ENCODE results near the gene TIMP1. TPM values are rescaled to one million over a fixed set of nuclear protein-coding genes. Genes with fewer than 3 reads are reported as not detected.

TIMP1 gene
- total RNA-seq, 1 experiment from 2014 or later = 143 TPM

DNA sequence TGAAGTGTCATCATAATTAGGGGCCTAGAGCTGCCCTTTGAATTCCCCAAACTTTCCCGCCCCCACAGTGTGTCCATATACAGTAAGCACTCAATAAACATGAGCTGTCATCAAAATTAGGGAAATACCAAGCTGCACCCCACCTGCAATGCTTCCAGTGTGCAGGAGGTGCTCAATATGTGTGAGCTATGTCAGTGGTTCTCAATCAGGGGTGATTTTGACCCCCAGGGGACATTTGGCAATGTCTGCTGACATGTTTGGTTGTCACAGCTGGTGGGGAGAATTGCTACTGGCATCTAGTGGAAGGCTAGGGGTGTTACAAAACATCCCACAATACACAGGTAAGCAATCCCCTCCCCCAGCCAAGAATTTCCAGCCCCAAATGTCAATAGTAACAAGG is 46.7 kb downstream of the TIMP1 start:
- no TSS peak for BruUV-seq (replicated peaks)
- H3K27me3 Mint-ChIP-seq (ENCODE audit: unreplicated experiment) = peaks cover under 1% of the 10 kb centered on the region
- H3K27ac Mint-ChIP-seq (ENCODE audit: unreplicated experiment) = no peak overlapping the region
- TF ChIP-seq, protein P1, sequence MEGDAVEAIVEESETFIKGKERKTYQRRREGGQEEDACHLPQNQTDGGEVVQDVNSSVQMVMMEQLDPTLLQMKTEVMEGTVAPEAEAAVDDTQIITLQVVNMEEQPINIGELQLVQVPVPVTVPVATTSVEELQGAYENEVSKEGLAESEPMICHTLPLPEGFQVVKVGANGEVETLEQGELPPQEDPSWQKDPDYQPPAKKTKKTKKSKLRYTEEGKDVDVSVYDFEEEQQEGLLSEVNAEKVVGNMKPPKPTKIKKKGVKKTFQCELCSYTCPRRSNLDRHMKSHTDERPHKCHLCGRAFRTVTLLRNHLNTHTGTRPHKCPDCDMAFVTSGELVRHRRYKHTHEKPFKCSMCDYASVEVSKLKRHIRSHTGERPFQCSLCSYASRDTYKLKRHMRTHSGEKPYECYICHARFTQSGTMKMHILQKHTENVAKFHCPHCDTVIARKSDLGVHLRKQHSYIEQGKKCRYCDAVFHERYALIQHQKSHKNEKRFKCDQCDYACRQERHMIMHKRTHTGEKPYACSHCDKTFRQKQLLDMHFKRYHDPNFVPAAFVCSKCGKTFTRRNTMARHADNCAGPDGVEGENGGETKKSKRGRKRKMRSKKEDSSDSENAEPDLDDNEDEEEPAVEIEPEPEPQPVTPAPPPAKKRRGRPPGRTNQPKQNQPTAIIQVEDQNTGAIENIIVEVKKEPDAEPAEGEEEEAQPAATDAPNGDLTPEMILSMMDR (IDR thresholded peaks at IDR 0.05; ENCODE audit: unreplicated experiment) = no peak
- H3K9me3 Mint-ChIP-seq (ENCODE audit: low read depth, unreplicated experiment) = no peaks in the 10 kb centered on the region
- no peak overlapping the region for H3K4me3 Mint-ChIP-seq (ENCODE audit: low read depth, unreplicated experiment)
- no peaks in the 10 kb centered on the region for H3K36me3 Mint-ChIP-seq (ENCODE audit: insufficient read depth, unreplicated experiment)
- H3K4me1 Mint-ChIP-seq (ENCODE audit: low read depth, unreplicated experiment) = peaks cover 7% of the 10 kb centered on the region
- intact Hi-C loops (cut with micrococcal nuclease; ENCODE audit: unreplicated experiment) = loop anchor here (10.0 kb wide), 1 partner anchor 64 kb away; the partner anchor contains the start of gene ARAF
- CTCF ChIA-PET = interaction anchor here (1.3 kb wide), 1 partner anchor 106 kb away, joined by 3 read pairs; no protein-coding TSS in a partner anchor
- DNase-seq = no peak

DNA sequence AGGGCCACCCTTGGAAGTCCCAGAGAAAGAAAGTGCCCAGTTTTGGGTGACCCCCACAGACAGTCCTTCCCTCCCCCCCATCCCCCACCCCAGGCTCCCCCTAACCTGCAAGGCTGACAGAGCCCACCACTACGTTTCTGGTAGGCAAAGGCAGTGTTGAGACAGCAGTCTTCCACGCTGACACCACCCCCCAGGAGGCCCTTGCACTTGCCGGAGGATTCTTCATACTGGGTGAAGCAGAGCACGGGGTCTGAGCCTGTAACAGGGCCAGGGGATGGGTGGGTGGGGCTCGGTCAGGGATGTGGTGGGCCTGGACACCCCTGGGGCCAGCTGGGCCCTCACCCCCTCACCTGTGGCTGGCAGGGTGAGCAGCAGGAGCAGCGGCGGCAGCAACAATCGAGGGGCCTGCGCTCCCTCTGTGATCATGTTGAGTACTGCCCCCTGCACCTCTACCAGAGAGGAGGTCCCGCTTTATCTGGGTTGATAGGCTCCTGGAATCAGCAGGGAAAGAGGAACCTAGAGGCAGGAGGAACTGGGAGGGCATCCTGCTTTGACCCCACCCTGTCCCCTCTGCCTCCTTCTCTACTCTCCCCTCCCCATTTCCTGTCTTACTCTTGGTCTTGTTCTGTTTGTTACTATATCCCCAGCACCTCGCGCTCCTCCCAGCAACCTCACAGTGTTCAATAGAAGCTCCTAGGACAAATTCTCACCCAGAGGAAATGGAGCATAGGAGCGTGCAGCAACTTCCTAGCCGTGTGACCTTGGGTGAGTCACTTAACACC is 47.4 kb downstream of the TIMP1 start, which contains the start of gene CFP:
CFP (minus strand) TSS at position 512 of the 782 bp plus-strand sequence; CDS start at position 426, 86 bp downstream.
- Mint-ChIP-seq H3K9me3 (ENCODE audit: low read depth, unreplicated experiment) (no peaks in the 10 kb centered on the region), H3K4me3 (ENCODE audit: low read depth, unreplicated experiment) (no peak within 1 kb of the TSS), H3K27me3 (ENCODE audit: unreplicated experiment) (no peaks in the 10 kb centered on the region), H3K36me3 (ENCODE audit: insufficient read depth, unreplicated experiment) (no peaks in the 10 kb centered on the region), H3K4me1 (ENCODE audit: low read depth, unreplicated experiment) (peaks cover 7% of the 10 kb centered on the region), H3K27ac (ENCODE audit: unreplicated experiment) (no peak within 1 kb of the TSS)
- no peak for DNase-seq
- intact Hi-C loops (cut with micrococcal nuclease; ENCODE audit: unreplicated experiment) = loop anchor here (10.0 kb wide), 1 partner anchor 65 kb away; the partner anchor contains the start of gene ARAF
- no TSS peak for BruUV-seq (replicated peaks)
- CTCF ChIA-PET = interaction anchor here (1.3 kb wide), 1 partner anchor 106 kb away, joined by 3 read pairs; no protein-coding TSS in a partner anchor
- TF ChIP-seq, protein P1 (IDR thresholded peaks at IDR 0.05; ENCODE audit: unreplicated experiment) = no peak

DNA sequence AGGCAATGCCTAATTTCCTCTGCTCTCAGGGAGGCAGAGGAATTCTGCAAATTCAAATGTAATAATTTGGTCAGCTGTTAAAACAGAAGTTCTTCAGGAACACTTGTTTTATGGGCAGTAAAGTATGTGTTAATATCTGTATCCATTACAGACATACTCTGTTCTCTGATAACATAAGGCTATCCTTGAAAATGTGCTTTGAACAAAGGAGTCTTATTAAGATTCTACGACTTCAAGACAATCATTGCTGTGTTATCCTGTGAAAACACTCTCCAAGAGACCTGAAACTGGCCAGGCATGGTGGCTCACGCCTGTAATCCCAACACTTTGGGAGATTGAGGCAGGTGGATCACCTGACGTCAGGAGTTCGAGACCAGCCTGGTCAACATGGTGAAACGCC is 49.4 kb downstream of the TIMP1 start:
- H3K4me3 Mint-ChIP-seq (ENCODE audit: low read depth, unreplicated experiment) = no peak overlapping the region
- no peak for DNase-seq
- no peaks in the 10 kb centered on the region for H3K27me3 Mint-ChIP-seq (ENCODE audit: unreplicated experiment)
- CTCF ChIA-PET = no interaction called here
- no peaks in the 10 kb centered on the region for H3K36me3 Mint-ChIP-seq (ENCODE audit: insufficient read depth, unreplicated experiment)
- no peaks in the 10 kb centered on the region for H3K9me3 Mint-ChIP-seq (ENCODE audit: low read depth, unreplicated experiment)
- TF ChIP-seq, protein P1 (IDR thresholded peaks at IDR 0.05; ENCODE audit: unreplicated experiment) = no peak
- intact Hi-C loops (cut with micrococcal nuclease; ENCODE audit: unreplicated experiment) = no loop called here
- BruUV-seq (replicated peaks) = no TSS peak
- H3K4me1 Mint-ChIP-seq (ENCODE audit: low read depth, unreplicated experiment) = peaks cover 7% of the 10 kb centered on the region
- no peak overlapping the region for H3K27ac Mint-ChIP-seq (ENCODE audit: unreplicated experiment)

DNA sequence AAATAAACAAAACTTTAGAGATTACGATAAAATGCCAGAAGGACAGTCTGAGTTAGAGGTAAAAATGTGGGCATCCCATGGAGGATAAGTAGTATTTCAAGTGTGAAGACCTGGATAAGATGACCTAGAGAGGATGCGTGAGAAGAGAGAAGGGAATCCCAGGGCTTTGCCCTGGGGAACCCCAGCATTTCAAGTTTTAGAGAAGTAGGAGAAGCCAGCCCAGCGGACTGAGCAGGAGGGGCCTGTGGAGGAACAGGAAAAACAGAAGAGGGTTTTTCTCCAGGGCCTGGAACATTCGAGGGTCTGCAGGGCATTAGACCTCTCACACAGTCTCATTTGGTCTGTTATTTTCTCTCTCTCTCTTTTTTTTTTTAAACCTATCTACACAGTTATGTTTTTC is 50.4 kb downstream of the TIMP1 start:
- Mint-ChIP-seq H3K27me3 (ENCODE audit: unreplicated experiment) (no peaks in the 10 kb centered on the region), H3K36me3 (ENCODE audit: insufficient read depth, unreplicated experiment) (no peaks in the 10 kb centered on the region), H3K4me3 (ENCODE audit: low read depth, unreplicated experiment) (no peak overlapping the region), H3K4me1 (ENCODE audit: low read depth, unreplicated experiment) (peaks cover 7% of the 10 kb centered on the region), H3K9me3 (ENCODE audit: low read depth, unreplicated experiment) (no peaks in the 10 kb centered on the region), H3K27ac (ENCODE audit: unreplicated experiment) (no peak overlapping the region)
- BruUV-seq (replicated peaks) = no TSS peak
- TF ChIP-seq, protein P1 (IDR thresholded peaks at IDR 0.05; ENCODE audit: unreplicated experiment) = no peak
- no peak for DNase-seq
- intact Hi-C loops (cut with micrococcal nuclease; ENCODE audit: unreplicated experiment) = no loop called here
- CTCF ChIA-PET = no interaction called here

Data from Calu3 (cell line).